Measurements from ENCODE around the gene HDAC4.

DNA sequence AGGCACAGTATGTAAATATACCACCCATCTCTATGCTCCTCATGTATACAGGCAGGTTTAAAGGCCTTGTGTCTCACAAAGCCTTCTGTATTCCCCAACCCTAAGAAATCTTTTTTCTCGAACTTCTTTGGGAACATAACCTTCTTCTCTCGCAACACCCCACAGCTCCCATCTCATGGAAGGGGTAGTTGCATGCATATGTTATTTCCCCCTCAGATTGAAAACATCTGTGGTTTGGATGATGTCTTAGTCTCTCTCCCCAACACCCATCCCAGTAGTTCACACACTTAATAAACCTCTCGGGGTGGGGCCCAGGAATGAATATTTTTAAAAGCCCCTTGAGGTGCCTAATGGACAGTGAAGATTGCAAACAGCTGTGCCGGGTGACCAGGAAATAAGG is 21.0 kb upstream of the HDAC4 start:
- TF ChIP-seq, protein P1, sequence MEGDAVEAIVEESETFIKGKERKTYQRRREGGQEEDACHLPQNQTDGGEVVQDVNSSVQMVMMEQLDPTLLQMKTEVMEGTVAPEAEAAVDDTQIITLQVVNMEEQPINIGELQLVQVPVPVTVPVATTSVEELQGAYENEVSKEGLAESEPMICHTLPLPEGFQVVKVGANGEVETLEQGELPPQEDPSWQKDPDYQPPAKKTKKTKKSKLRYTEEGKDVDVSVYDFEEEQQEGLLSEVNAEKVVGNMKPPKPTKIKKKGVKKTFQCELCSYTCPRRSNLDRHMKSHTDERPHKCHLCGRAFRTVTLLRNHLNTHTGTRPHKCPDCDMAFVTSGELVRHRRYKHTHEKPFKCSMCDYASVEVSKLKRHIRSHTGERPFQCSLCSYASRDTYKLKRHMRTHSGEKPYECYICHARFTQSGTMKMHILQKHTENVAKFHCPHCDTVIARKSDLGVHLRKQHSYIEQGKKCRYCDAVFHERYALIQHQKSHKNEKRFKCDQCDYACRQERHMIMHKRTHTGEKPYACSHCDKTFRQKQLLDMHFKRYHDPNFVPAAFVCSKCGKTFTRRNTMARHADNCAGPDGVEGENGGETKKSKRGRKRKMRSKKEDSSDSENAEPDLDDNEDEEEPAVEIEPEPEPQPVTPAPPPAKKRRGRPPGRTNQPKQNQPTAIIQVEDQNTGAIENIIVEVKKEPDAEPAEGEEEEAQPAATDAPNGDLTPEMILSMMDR (IDR thresholded peaks at IDR 0.05): no peak
- no peak for TF ChIP-seq POLR2AphosphoS5 (IDR thresholded peaks at IDR 0.05)
